Loucy (cell line): ENCODE data around the gene VSIG10L2.
A peak's percentile ranks its signal among the peaks of the same experiment; 100 is the strongest.

Experiments
- H2AFZ ChIP-seq: fragments of 200-600 bp; sonication (generic); 2 replicates; pipeline ENCODE4 v1.6.0; 2016; ENCODE audit warnings: antibody characterized with exemption, mild to moderate bottlenecking, low read length, moderate library complexity
- H3F3A ChIP-seq: fragments of 200-600 bp; 2 replicates; pipeline ENCODE4 v1.6.0; 2016; ENCODE audit warnings: antibody characterized with exemption, low read depth, mild to moderate bottlenecking
- H3K27me3 ChIP-seq: fragments of 200-600 bp; sonication (generic); 2 replicates; pipeline ENCODE4 v1.6.1; 2014; ENCODE audit warnings: low read length, mild to moderate bottlenecking; ENCODE audit not compliant: insufficient read depth, poor library complexity, severe bottlenecking
- H3K36me3 ChIP-seq: fragments of 200-600 bp; sonication (generic); 2 replicates; pipeline ENCODE4 v1.6.1; 2016; ENCODE audit warnings: low read length; ENCODE audit not compliant: insufficient read depth
- H3K4me1 ChIP-seq: fragments of 200-600 bp; sonication (generic); 2 replicates; pipeline ENCODE4 v1.5.1; 2014; ENCODE audit warnings: low read length, mild to moderate bottlenecking; ENCODE audit not compliant: insufficient read depth, poor library complexity, severe bottlenecking
- H3K4me2 ChIP-seq: fragments of 200-600 bp; sonication (generic); 2 replicates; pipeline ENCODE4 v1.6.0; 2014; ENCODE audit warnings: antibody characterized with exemption, low read length, low read depth, mild to moderate bottlenecking; ENCODE audit not compliant: poor library complexity, severe bottlenecking
- H3K4me3 ChIP-seq: fragments of 200-600 bp; sonication (generic); 2 replicates; pipeline ENCODE4 v1.5.1; 2014; ENCODE audit warnings: low read length, mild to moderate bottlenecking, mixed read lengths; ENCODE audit not compliant: poor library complexity, severe bottlenecking
- H3K79me2 ChIP-seq: fragments of 200-600 bp; sonication (generic); 2 replicates; pipeline ENCODE4 v1.6.1; 2014; ENCODE audit warnings: low read length; ENCODE audit not compliant: insufficient read depth
- H3K9ac ChIP-seq: fragments of 200-600 bp; sonication (generic); 2 replicates; pipeline ENCODE4 v1.6.0; 2014; ENCODE audit warnings: mild to moderate bottlenecking, low read depth, low read length, moderate library complexity; ENCODE audit not compliant: poor library complexity, severe bottlenecking
- H3K9me2 ChIP-seq: fragments of 200-600 bp; sonication (generic); replicated peaks from 2 replicates; pipeline ENCODE4 v1.6.1; 2016; ENCODE audit warnings: low read depth, low read length, mixed read lengths
- H3K9me3 ChIP-seq: fragments of 200-600 bp; sonication (generic); 2 replicates; pipeline ENCODE4 v1.6.1; 2014; ENCODE audit warnings: mild to moderate bottlenecking, antibody characterized with exemption, low read length, low read depth; ENCODE audit not compliant: insufficient read depth
- H4K20me1 ChIP-seq: fragments of 200-600 bp; sonication (generic); 2 replicates; pipeline ENCODE4 v1.6.0; 2014; ENCODE audit warnings: antibody characterized with exemption, low read length, mild to moderate bottlenecking; ENCODE audit not compliant: insufficient read depth, poor library complexity, severe bottlenecking
- CTCF ChIP-seq: fragments of 200-600 bp; sonication (generic); conservative IDR thresholded peaks from 2 replicates; pipeline ENCODE4 v1.5.1; 2014; ENCODE audit warnings: mild to moderate bottlenecking, antibody characterized with exemption, low read length
- EZH2phosphoT487 ChIP-seq: fragments of 200-600 bp; IDR thresholded peaks from 2 replicates; pipeline ENCODE4 v1.6.1; 2018; ENCODE audit warnings: antibody characterized with exemption, mild to moderate bottlenecking, moderate library complexity, borderline replicate concordance

The VSIG10L2 gene

DNA sequence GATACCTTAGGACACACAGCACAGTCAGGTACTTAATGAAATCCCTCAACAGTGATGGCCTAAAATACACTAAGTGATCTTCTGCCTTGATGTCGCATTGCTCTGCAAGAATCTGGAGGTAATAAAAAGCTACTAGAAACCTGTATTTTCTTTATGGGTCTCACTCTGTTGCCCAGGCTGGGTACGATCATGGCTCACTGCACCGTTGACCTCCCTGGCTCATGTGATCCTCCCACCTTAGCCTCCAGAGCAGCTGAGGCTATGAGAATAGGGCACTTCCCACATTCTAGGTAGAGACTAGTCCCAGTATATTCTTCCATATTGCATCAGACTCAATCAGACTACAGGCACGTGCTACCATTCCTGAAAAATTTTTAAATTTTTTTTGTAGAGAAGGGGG, 21.7 kb downstream of the VSIG10L2 start:
- H4K20me1 ChIP-seq = no peaks in the 10 kb centered on the region
- H3K9me3 ChIP-seq = no peaks in the 10 kb centered on the region; the same call in 1 of the 2 replicates
- no peaks in the 10 kb centered on the region for H3K9me2 ChIP-seq
- no peak overlapping the region for H3K9ac ChIP-seq
- H2AFZ ChIP-seq = no peak overlapping the region
- no peaks in the 10 kb centered on the region for H3K27me3 ChIP-seq
- H3K4me1 ChIP-seq = peaks cover 14% of the 10 kb centered on the region
- H3K4me3 ChIP-seq = no peak overlapping the region
- TF ChIP-seq CTCF (no peak), EZH2phosphoT487 (no peak)
- no peaks in the 10 kb centered on the region for H3K36me3 ChIP-seq
- no peak overlapping the region for H3K4me2 ChIP-seq
- no peaks in the 10 kb centered on the region for H3K79me2 ChIP-seq
- H3F3A ChIP-seq = no peaks in the 10 kb centered on the region

DNA sequence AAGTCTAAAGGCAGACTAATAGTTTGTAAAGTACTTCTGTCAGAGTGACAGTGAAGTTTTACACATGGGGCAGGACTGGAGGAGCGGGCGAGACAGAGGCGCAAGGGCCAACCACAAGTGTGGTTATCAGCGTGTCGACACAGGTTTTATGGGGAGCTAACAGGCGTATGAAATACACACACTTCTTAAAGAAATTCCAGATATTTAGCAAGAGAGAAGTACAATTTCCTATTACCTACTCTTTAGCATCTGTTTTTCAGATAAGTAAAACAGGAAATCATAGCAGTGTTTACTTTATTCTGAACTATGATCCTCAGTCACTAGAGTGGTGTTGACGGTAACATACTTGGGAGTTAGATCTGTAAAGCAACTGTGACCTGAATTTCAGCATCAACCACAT, 22.5 kb downstream of the VSIG10L2 start:
- TF ChIP-seq CTCF (no peak), EZH2phosphoT487 (no peak)
- no peaks in the 10 kb centered on the region for H3K27me3 ChIP-seq
- peak overlapping the region; percentile 64; the same call in 1 of the 2 replicates for H2AFZ ChIP-seq
- no peaks in the 10 kb centered on the region for H4K20me1 ChIP-seq
- no peaks in the 10 kb centered on the region for H3F3A ChIP-seq
- no peaks in the 10 kb centered on the region for H3K36me3 ChIP-seq
- H3K4me2 ChIP-seq = peak overlapping the region; percentile 55
- H3K79me2 ChIP-seq = no peaks in the 10 kb centered on the region
- no peaks in the 10 kb centered on the region for H3K9me2 ChIP-seq
- no peaks in the 10 kb centered on the region for H3K9me3 ChIP-seq
- H3K4me1 ChIP-seq = peaks cover 14% of the 10 kb centered on the region
- H3K9ac ChIP-seq = no peak overlapping the region
- H3K4me3 ChIP-seq = peak overlapping the region; percentile 14

GRCh38 chr11:125971618-125972017, 25.8 kb downstream of the VSIG10L2 start:
- H3K9ac ChIP-seq = no peak overlapping the region

More at GRCh38 chr11:125971618-125972017, 25.8 kb downstream of the VSIG10L2 start:
- Histone ChIP-seq H3K36me3 (no peaks in the 10 kb centered on the region), H3K4me2 (no peak overlapping the region), H4K20me1 (no peaks in the 10 kb centered on the region), H3K4me3 (no peak overlapping the region), H3K9me2 (no peaks in the 10 kb centered on the region), H2AFZ (no peak overlapping the region), H3K4me1 (peaks cover 14% of the 10 kb centered on the region), H3K79me2 (no peaks in the 10 kb centered on the region), H3F3A (no peaks in the 10 kb centered on the region), H3K27me3 (no peaks in the 10 kb centered on the region), H3K9me3 (no peaks in the 10 kb centered on the region)
- TF ChIP-seq EZH2phosphoT487 = no peak
- no peak for TF ChIP-seq CTCF
